H1 (cell line): ENCODE measurements around the gene ARHGEF10L. TPM values are rescaled to one million over a fixed set of nuclear protein-coding genes. Genes with fewer than 3 reads are reported as not detected.

Source experiments
- CTCF ChIA-PET: fragments of 300-600 bp; sonication (Branson Sonifier 250); formaldehyde crosslinking; loops from one replicate; lab custom pipeline; 2021; ENCODE audit not compliant: partially characterized antibody; lab: Charles Lee
- POLR2A ChIA-PET: fragments of 300-600 bp; sonication (Branson Sonifier 250); formaldehyde crosslinking; loops from one replicate; lab custom pipeline; 2021; ENCODE audit warnings: inconsistent platforms; ENCODE audit not compliant: partially characterized antibody; lab: Charles Lee
- DNase-seq, 2 experiments: peaks; one replicate each; pipeline versions ENCODE4 v3.0.0 to v3.0.0-alpha.2; 2010 to 2022; ENCODE audit warnings: low spot score in 2 of 2, low read depth in 1 of 2, mixed read lengths in 1 of 2
- FAIRE-seq: peaks from 2 replicates; lab custom pipeline; 2011; peaks lifted over from hg19 to GRCh38; lab: Jason Lieb, UNC
- H2AFZ ChIP-seq: 2 replicates; pipeline ENCODE4 v1.8.1; 2012; ENCODE audit warnings: low read length, inconsistent platforms
- H2AK5ac ChIP-seq: 2 replicates; pipeline ENCODE4 v1.6.1; 2013; ENCODE audit warnings: low read depth, low read length
- H2BK120ac ChIP-seq: replicated peaks from 2 replicates; pipeline ENCODE3; 2013; ENCODE audit warnings: low read depth, low read length, inconsistent platforms
- H2BK12ac ChIP-seq: 2 replicates; pipeline ENCODE4 v1.6.1; 2013; ENCODE audit warnings: low read depth, low read length
- H2BK15ac ChIP-seq: 2 replicates; pipeline ENCODE4 v1.6.1; 2013; ENCODE audit warnings: low read length
- H2BK20ac ChIP-seq: 2 replicates; pipeline ENCODE4 v1.6.1; 2013; ENCODE audit warnings: low read length
- H2BK5ac ChIP-seq: 2 replicates; pipeline ENCODE4 v1.6.1; 2013; ENCODE audit warnings: low read depth, low read length
- H3K14ac ChIP-seq: 2 replicates; pipeline ENCODE4 v1.6.1; 2013; ENCODE audit warnings: inconsistent platforms; ENCODE audit not compliant: insufficient read length
- H3K18ac ChIP-seq: 2 replicates; pipeline ENCODE4 v1.6.1; 2013; ENCODE audit warnings: low read length; ENCODE audit errors: extremely low read depth
- H3K23ac ChIP-seq: 2 replicates; pipeline ENCODE4 v1.6.1; 2013; ENCODE audit warnings: inconsistent platforms; ENCODE audit not compliant: insufficient read length
- H3K23me2 ChIP-seq: 2 replicates; pipeline ENCODE4 v1.6.1; 2013; ENCODE audit warnings: low read depth, low read length
- H3K27ac ChIP-seq: 2 replicates; pipeline ENCODE4 v1.6.1; 2011; ENCODE audit warnings: low read depth, low read length, inconsistent platforms
- H3K27me3 ChIP-seq, 4 experiments: replicated peaks in 1 of 4; 1 replicate in 1 of 4; 2 replicates in 3 of 4; pipeline versions ENCODE4 v1.6.1 to v1.8.1; 2011 to 2013; ENCODE audit warnings: low read length in 3 of 4, mild to moderate bottlenecking in 3 of 4, inconsistent platforms in 2 of 4, mixed read lengths in 2 of 4, moderate library complexity in 1 of 4; ENCODE audit not compliant: control insufficient read depth in 3 of 4, insufficient read depth in 3 of 4; ENCODE audit errors: extremely low read depth in 1 of 4
- H3K36me3 ChIP-seq, 4 experiments: 2 replicates each; pipeline versions ENCODE4 v1.6.1 to v1.8.1; 2011 to 2013; ENCODE audit warnings: mild to moderate bottlenecking in 4 of 4, low read length in 3 of 4, moderate library complexity in 2 of 4, control low read depth in 1 of 4, inconsistent platforms in 1 of 4; ENCODE audit not compliant: insufficient read depth in 4 of 4, control insufficient read depth in 2 of 4
- H3K4ac ChIP-seq: replicated peaks from 2 replicates; pipeline ENCODE3; 2013; ENCODE audit warnings: low read length, low read depth, mixed read lengths, inconsistent platforms; ENCODE audit not compliant: insufficient read length
- H3K4me1 ChIP-seq, 4 experiments: replicated peaks in 1 of 4; 1 replicate in 1 of 4; 2 replicates in 3 of 4; pipeline versions ENCODE4 v1.6.1 to v1.8.1; 2011 to 2013; ENCODE audit warnings: low read length in 3 of 4, inconsistent platforms in 2 of 4, mixed read lengths in 1 of 4; ENCODE audit not compliant: insufficient read depth in 4 of 4, control insufficient read depth in 3 of 4
- H3K4me2 ChIP-seq, 2 experiments: 2 replicates each; pipeline versions ENCODE4 v1.6.1 to v1.8.1; 2011 to 2013; ENCODE audit warnings: low read depth in 2 of 2, low read length in 2 of 2, control low read depth in 1 of 2, inconsistent platforms in 1 of 2, mild to moderate bottlenecking in 1 of 2; ENCODE audit not compliant: insufficient read depth in 1 of 2
- H3K4me3 ChIP-seq, 4 experiments: fragments of 200-600, 300-600 bp in 1 of 4; sonication (generic), shearing (Covaris generic), sonication (Bioruptor Twin) in 1 of 4; 2 replicates each; pipeline versions ENCODE4 v1.5.1 to v1.8.1; 2011 to 2016; ENCODE audit warnings: low read length in 4 of 4, low read depth in 3 of 4, control low read depth in 2 of 4, inconsistent platforms in 2 of 4, mild to moderate bottlenecking in 2 of 4, mixed read lengths in 1 of 4, moderate library complexity in 1 of 4; ENCODE audit not compliant: insufficient read depth in 2 of 4; ENCODE audit errors: extremely low read depth in 1 of 4
- H3K56ac ChIP-seq: replicated peaks from 2 replicates; pipeline ENCODE3; 2013; ENCODE audit warnings: low read depth, mild to moderate bottlenecking, mixed read lengths, low read length, inconsistent platforms; ENCODE audit not compliant: insufficient read length
- H3K79me1 ChIP-seq: 2 replicates; pipeline ENCODE4 v1.6.1; 2013; ENCODE audit warnings: low read depth, low read length, control low read depth
- H3K79me2 ChIP-seq, 2 experiments: 2 replicates each; pipeline versions ENCODE4 v1.6.1 to v1.8.1; 2012 to 2013; ENCODE audit warnings: low read length in 2 of 2, mild to moderate bottlenecking in 2 of 2, inconsistent platforms in 1 of 2; ENCODE audit not compliant: insufficient read depth in 2 of 2, control insufficient read depth in 1 of 2
- H3K9ac ChIP-seq, 4 experiments: replicated peaks in 1 of 4; 1 replicate in 1 of 4; 2 replicates in 3 of 4; pipeline versions ENCODE4 v1.6.1 to v1.8.1; 2011 to 2013; ENCODE audit warnings: low read depth in 3 of 4, low read length in 3 of 4, control low read depth in 2 of 4, mild to moderate bottlenecking in 2 of 4, moderate library complexity in 2 of 4, inconsistent platforms in 1 of 4; ENCODE audit errors: extremely low read depth in 1 of 4
- H3K9me3 ChIP-seq, 2 experiments: 2 replicates each; pipeline versions ENCODE4 v1.6.1 to v1.8.1; 2012 to 2013; ENCODE audit warnings: mild to moderate bottlenecking in 2 of 2, moderate library complexity in 2 of 2, control low read depth in 1 of 2, inconsistent platforms in 1 of 2, low read depth in 1 of 2, low read length in 1 of 2, mixed read lengths in 1 of 2; ENCODE audit not compliant: insufficient read depth in 2 of 2
- H4K20me1 ChIP-seq, 2 experiments: replicated peaks in 1 of 2; 2 replicates each; pipeline versions ENCODE3 to v1.8.1; 2011 to 2013; ENCODE audit warnings: inconsistent platforms in 2 of 2, low read length in 2 of 2, mild to moderate bottlenecking in 1 of 2; ENCODE audit not compliant: insufficient read depth in 2 of 2, control insufficient read depth in 1 of 2
- H4K5ac ChIP-seq: 2 replicates; pipeline ENCODE4 v1.6.1; 2013; ENCODE audit warnings: low read length, low read depth, mixed read lengths, inconsistent platforms; ENCODE audit not compliant: insufficient read length
- H4K8ac ChIP-seq: 2 replicates; pipeline ENCODE4 v1.8.0; 2013; ENCODE audit warnings: mild to moderate bottlenecking, moderate library complexity, low read length, inconsistent platforms; ENCODE audit not compliant: insufficient read depth; ENCODE audit errors: extremely low read depth
- H4K91ac ChIP-seq: replicated peaks from 2 replicates; pipeline ENCODE3; 2013; ENCODE audit warnings: low read length, mixed read lengths, inconsistent platforms; ENCODE audit not compliant: insufficient read length
- EZH2 ChIP-seq: fragments of 200-600 bp; sonication (generic); IDR thresholded peaks from 2 replicates; pipeline ENCODE4 v1.7.1; 2012; ENCODE audit warnings: low read depth, mild to moderate bottlenecking, moderate library complexity, low read length, inconsistent platforms; ENCODE audit not compliant: severe bottlenecking
- PHF8 ChIP-seq: fragments of 200-600 bp; sonication (generic); conservative IDR thresholded peaks from 2 replicates; pipeline ENCODE4 v1.7.1; 2012; ENCODE audit warnings: low read depth, mild to moderate bottlenecking, inconsistent platforms, low read length, moderate library complexity
- WGBS, 2 experiments: shearing (Covaris generic) in 1 of 2; methylation state at CpG; one replicate each; pipeline versions ENCODE4 v1.1.6 to v1.1.7; 2013 to 2015; ENCODE audit warnings: low lambda C conversion rate in 2 of 2, mixed read lengths in 2 of 2, inconsistent platforms in 1 of 2, low coverage in 1 of 2, missing lambda C conversion rate in 1 of 2; ENCODE audit not compliant: insufficient replicate concordance in 2 of 2, insufficient coverage in 1 of 2, insufficient read length in 1 of 2; ENCODE audit errors: extremely low coverage in 1 of 2, missing lambda C conversion rate in 1 of 2; 5-methylcytosine and 5-hydroxymethylcytosine counted together
- polyA plus RNA-seq, 7 experiments: library from polyadenylated mRNA; depleted of rRNA in 3 of 7; stranded (reverse) in 5 of 7; unstranded in 2 of 7; fragments of >200 nt in 5 of 7; fragments of 200-250 nt in 2 of 7; gene quantifications; 1 replicate in 5 of 7; 2 replicates in 1 of 7; 4 replicates in 1 of 7; pipeline versions ENCODE4 v1.2.1 to v1.2.3, GENCODE V29; 2011 to 2013; ENCODE audit warnings: missing spikeins in 2 of 7, mixed read lengths in 2 of 7
- total RNA-seq: library from RNA; stranded (reverse); fragmentation: NEBNext Ultra II Directional; extraction: Animal tissue kit (Norgen Biotek cat#: 25700); gene quantifications from 2 replicates; pipeline ENCODE4 v1.2.1, GENCODE V29; 2021

ARHGEF10L gene
- total and polyA plus RNA-seq, 2 of the 8 experiments (the other 6 are each of a cell fraction or from before 2014, with no cell fraction given) = 33.6 to 39.6 TPM

- H3K4me3 ChIP-seq = no peak overlapping the region
- H3K18ac ChIP-seq = no peak overlapping the region
- H2AFZ ChIP-seq = no peak overlapping the region
- H3K56ac ChIP-seq = no peak overlapping the region
- H2BK120ac ChIP-seq = no peak overlapping the region
- no peak overlapping the region for H2AK5ac ChIP-seq
- no peak overlapping the region for H4K5ac ChIP-seq
- H3K9me3 ChIP-seq = no peaks in the 10 kb centered on the region
- no peaks in the 10 kb centered on the region for H3K23me2 ChIP-seq
- no peak overlapping the region for H2BK20ac ChIP-seq
- peaks cover 0 to under 1% of the 10 kb centered on the region in 2 experiments for H4K20me1 ChIP-seq
- no peak for DNase-seq
- no peak overlapping the region for H3K27ac ChIP-seq
- H3K14ac ChIP-seq = no peak overlapping the region
- peaks cover 0 to 6% of the 10 kb centered on the region in 2 experiments; a peak in 1 of 4 replicates for H3K79me2 ChIP-seq
- H3K4me2 ChIP-seq = no peak overlapping the region
- POLR2A ChIA-PET = interaction anchor here (0.8 to 1.4 kb wide), 3 partner anchors 11 to 71 kb away, joined by 3 to 4 read pairs (median 3); no protein-coding TSS in a partner anchor
- H3K79me1 ChIP-seq = peaks cover 14% of the 10 kb centered on the region
- WGBS, 2 experiments = 92% methylated on average over 8 of the region's 10 CpGs; no CpG with 5 or more reads in 1 of the 2 experiments
- no peaks in the 10 kb centered on the region; a peak in 3 of 8 replicates for H3K36me3 ChIP-seq
- H4K8ac ChIP-seq = no peak overlapping the region
- no peak overlapping the region for H3K4ac ChIP-seq
- H2BK15ac ChIP-seq = no peak overlapping the region
- H3K9ac ChIP-seq = no peak overlapping the region
- no peak for FAIRE-seq
- H3K27me3 ChIP-seq = no peaks in the 10 kb centered on the region; a peak in 1 of 7 replicates
- peaks cover 0 to 2% (median under 1%) of the 10 kb centered on the region in 4 experiments; a peak in 3 of 7 replicates for H3K4me1 ChIP-seq
- H2BK12ac ChIP-seq = no peak overlapping the region
- H2BK5ac ChIP-seq = no peak overlapping the region
- H4K91ac ChIP-seq = no peak overlapping the region
- H3K23ac ChIP-seq = no peak overlapping the region
- CTCF ChIA-PET = interaction anchor here (0.8 to 86.2 kb wide), 7 partner anchors 11 to 387 kb away, joined by 3 to 1640 read pairs (median 4); no protein-coding TSS in a partner anchor
- TF ChIP-seq EZH2 (no peak), PHF8 (no peak)
These were observed 56.1 kb downstream of the ARHGEF10L start for GRCh38 chr1:17595602-17595925.
